Measurements from ENCODE around the gene MRPS30. TPM values are rescaled to one million over a fixed set of nuclear protein-coding genes. Genes with fewer than 3 reads are reported as not detected.

Gene MRPS30
- total and polyA plus RNA-seq, 2 of the 13 experiments (the other 11 are each of a cell fraction or from before 2014, with no cell fraction given) = 36.4 to 67.6 TPM

DNA sequence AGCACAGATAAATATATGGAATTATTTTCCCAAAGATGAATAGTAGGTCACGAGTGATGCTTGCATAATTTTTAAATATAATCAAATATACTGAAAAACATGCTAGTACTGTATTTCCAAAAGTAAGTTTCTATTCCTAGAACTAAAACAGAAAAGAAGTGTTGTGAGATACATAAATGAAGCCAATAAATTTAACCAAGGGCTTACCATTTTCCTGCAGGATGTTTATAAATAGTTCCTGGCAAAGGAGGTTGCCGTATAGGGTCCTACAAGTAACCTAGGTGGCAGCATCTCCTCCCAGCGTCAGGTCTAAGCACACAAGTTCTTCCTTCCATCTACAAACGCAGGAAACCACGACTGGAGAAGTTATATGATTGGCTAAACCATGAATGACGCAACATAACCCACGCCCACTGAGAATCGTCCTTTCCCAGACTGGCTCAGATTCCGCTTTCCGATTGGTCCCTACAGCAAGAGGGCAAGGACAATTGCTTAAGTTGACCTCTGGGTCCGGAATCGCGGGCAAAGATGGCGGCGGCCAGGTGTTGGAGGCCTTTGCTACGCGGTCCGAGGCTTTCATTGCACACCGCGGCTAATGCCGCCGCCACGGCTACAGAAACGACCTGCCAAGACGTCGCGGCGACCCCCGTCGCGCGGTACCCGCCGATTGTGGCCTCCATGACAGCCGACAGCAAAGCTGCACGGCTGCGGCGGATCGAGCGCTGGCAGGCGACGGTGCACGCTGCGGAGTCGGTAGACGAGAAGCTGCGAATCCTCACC lies at the start of gene MRPS30 (continued):
- no peak for TF ChIP-seq ZNF780A (CRISPR knock-in tag; IDR thresholded peaks at IDR 0.05)
- TF ChIP-seq, protein P1, sequence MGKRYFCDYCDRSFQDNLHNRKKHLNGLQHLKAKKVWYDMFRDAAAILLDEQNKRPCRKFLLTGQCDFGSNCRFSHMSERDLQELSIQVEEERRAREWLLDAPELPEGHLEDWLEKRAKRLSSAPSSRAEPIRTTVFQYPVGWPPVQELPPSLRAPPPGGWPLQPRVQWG (CRISPR knock-in tag; IDR thresholded peaks at IDR 0.05; ENCODE audit: borderline replicate concordance, low read depth) = no peak
- peak; percentile 97 for TF ChIP-seq YEATS4 (CRISPR knock-in tag; IDR thresholded peaks at IDR 0.05; ENCODE audit: borderline replicate concordance)
- 0 out of 2 replicates have a peak, but pooled peaks have one; percentile 50 for TF ChIP-seq ZNF776 (CRISPR knock-in tag; IDR thresholded peaks at IDR 0.05)
- TF ChIP-seq, protein P2, sequence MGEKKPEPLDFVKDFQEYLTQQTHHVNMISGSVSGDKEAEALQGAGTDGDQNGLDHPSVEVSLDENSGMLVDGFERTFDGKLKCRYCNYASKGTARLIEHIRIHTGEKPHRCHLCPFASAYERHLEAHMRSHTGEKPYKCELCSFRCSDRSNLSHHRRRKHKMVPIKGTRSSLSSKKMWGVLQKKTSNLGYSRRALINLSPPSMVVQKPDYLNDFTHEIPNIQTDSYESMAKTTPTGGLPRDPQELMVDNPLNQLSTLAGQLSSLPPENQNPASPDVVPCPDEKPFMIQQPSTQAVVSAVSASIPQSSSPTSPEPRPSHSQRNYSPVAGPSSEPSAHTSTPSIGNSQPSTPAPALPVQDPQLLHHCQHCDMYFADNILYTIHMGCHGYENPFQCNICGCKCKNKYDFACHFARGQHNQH (CRISPR knock-in tag; IDR thresholded peaks at IDR 0.05) = peak; percentile 31; the same call in 1 of the 2 replicates
- TF ChIP-seq, protein P3, sequence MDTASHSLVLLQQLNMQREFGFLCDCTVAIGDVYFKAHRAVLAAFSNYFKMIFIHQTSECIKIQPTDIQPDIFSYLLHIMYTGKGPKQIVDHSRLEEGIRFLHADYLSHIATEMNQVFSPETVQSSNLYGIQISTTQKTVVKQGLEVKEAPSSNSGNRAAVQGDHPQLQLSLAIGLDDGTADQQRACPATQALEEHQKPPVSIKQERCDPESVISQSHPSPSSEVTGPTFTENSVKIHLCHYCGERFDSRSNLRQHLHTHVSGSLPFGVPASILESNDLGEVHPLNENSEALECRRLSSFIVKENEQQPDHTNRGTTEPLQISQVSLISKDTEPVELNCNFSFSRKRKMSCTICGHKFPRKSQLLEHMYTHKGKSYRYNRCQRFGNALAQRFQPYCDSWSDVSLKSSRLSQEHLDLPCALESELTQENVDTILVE (CRISPR knock-in tag; IDR thresholded peaks at IDR 0.05) = no peak
- TF ChIP-seq, protein P4, sequence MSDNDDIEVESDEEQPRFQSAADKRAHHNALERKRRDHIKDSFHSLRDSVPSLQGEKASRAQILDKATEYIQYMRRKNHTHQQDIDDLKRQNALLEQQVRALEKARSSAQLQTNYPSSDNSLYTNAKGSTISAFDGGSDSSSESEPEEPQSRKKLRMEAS (IDR thresholded peaks at IDR 0.05) = peak; percentile 48; the same call in 1 of the 2 replicates
- TF ChIP-seq NR2F6 (IDR thresholded peaks at IDR 0.05) = peak; percentile 98
- peak; percentile 98 for TF ChIP-seq NR2F6 (CRISPR knock-in tag; IDR thresholded peaks at IDR 0.05)
- TF ChIP-seq, protein P5, sequence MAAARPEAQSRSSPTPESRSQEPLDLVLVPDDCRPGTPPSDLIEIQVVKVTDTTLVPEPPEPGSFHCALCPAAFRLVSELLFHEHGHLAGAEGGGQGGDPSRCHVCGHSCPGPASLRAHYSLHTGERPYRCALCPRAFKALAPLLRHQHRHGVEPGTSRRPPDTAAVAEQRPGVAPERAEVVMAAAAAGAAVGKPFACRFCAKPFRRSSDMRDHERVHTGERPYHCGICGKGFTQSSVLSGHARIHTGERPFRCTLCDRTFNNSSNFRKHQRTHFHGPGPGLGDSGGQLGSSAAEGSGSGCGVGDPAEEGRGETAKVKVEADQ (CRISPR knock-in tag; IDR thresholded peaks at IDR 0.05; ENCODE audit: borderline replicate concordance) = no peak
- TF ChIP-seq POLR2AphosphoS5 (IDR thresholded peaks at IDR 0.05; ENCODE audit: low read depth, low read length) = peak; percentile 81
- TF ChIP-seq TMF1 (CRISPR knock-in tag; IDR thresholded peaks at IDR 0.05; ENCODE audit: low read depth) = peak; percentile 64; the same call in 1 of the 2 replicates
- TF ChIP-seq, protein P6, sequence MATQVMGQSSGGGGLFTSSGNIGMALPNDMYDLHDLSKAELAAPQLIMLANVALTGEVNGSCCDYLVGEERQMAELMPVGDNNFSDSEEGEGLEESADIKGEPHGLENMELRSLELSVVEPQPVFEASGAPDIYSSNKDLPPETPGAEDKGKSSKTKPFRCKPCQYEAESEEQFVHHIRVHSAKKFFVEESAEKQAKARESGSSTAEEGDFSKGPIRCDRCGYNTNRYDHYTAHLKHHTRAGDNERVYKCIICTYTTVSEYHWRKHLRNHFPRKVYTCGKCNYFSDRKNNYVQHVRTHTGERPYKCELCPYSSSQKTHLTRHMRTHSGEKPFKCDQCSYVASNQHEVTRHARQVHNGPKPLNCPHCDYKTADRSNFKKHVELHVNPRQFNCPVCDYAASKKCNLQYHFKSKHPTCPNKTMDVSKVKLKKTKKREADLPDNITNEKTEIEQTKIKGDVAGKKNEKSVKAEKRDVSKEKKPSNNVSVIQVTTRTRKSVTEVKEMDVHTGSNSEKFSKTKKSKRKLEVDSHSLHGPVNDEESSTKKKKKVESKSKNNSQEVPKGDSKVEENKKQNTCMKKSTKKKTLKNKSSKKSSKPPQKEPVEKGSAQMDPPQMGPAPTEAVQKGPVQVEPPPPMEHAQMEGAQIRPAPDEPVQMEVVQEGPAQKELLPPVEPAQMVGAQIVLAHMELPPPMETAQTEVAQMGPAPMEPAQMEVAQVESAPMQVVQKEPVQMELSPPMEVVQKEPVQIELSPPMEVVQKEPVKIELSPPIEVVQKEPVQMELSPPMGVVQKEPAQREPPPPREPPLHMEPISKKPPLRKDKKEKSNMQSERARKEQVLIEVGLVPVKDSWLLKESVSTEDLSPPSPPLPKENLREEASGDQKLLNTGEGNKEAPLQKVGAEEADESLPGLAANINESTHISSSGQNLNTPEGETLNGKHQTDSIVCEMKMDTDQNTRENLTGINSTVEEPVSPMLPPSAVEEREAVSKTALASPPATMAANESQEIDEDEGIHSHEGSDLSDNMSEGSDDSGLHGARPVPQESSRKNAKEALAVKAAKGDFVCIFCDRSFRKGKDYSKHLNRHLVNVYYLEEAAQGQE (IDR thresholded peaks at IDR 0.05; ENCODE audit: borderline replicate concordance in 1 of 2, low read depth in 1 of 2, low read length in 2 of 2) = peak in 1 of 2 experiments; percentile 48; a peak in 1 of 4 replicates
- TF ChIP-seq, protein P7, sequence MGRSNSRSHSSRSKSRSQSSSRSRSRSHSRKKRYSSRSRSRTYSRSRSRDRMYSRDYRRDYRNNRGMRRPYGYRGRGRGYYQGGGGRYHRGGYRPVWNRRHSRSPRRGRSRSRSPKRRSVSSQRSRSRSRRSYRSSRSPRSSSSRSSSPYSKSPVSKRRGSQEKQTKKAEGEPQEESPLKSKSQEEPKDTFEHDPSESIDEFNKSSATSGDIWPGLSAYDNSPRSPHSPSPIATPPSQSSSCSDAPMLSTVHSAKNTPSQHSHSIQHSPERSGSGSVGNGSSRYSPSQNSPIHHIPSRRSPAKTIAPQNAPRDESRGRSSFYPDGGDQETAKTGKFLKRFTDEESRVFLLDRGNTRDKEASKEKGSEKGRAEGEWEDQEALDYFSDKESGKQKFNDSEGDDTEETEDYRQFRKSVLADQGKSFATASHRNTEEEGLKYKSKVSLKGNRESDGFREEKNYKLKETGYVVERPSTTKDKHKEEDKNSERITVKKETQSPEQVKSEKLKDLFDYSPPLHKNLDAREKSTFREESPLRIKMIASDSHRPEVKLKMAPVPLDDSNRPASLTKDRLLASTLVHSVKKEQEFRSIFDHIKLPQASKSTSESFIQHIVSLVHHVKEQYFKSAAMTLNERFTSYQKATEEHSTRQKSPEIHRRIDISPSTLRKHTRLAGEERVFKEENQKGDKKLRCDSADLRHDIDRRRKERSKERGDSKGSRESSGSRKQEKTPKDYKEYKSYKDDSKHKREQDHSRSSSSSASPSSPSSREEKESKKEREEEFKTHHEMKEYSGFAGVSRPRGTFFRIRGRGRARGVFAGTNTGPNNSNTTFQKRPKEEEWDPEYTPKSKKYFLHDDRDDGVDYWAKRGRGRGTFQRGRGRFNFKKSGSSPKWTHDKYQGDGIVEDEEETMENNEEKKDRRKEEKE (IDR thresholded peaks at IDR 0.05) = no peak
- TF ChIP-seq TARDBP (CRISPR knock-in tag; IDR thresholded peaks at IDR 0.05) = peak; percentile 37; the same call in 1 of the 2 replicates
- TF ChIP-seq CREM (IDR thresholded peaks at IDR 0.05) = peak; percentile 89
- no peak for TF ChIP-seq CREM (CRISPR knock-in tag; IDR thresholded peaks at IDR 0.05)
- no peak for TF ChIP-seq MTF2 (CRISPR knock-in tag; IDR thresholded peaks at IDR 0.05; ENCODE audit: borderline replicate concordance)
- 0 out of 2 replicates have a peak, but pooled peaks have one; percentile 75 for TF ChIP-seq ZNF670 (CRISPR knock-in tag; IDR thresholded peaks at IDR 0.05; ENCODE audit: borderline replicate concordance)

Measured in HepG2 (cell line).